ENCODE data around the gene SUDS3. TPM values are rescaled to one million over a fixed set of nuclear protein-coding genes. Genes with fewer than 3 reads are reported as not detected.

Gene SUDS3
- total and polyA plus RNA-seq, 4 donors = 6.7 to 22.8 (median 12.3) TPM

- Histone ChIP-seq H3K27me3 (ENCODE audit: control insufficient read depth in 4 of 4, insufficient read depth in 4 of 4, low read length in 3 of 4) (no peaks in the 10 kb centered on the region), H3K36me3 (ENCODE audit: control insufficient read depth in 4 of 4, insufficient read depth in 3 of 4, low read depth in 1 of 4, low read length in 3 of 4) (no peaks in the 10 kb centered on the region), H3K4me3 (ENCODE audit: low read depth in 1 of 3, low read length in 3 of 3) (no peak overlapping the region), H3K4me1 (ENCODE audit: control insufficient read depth in 4 of 4, insufficient read depth in 4 of 4, low read length in 3 of 4) (no peaks in the 10 kb centered on the region), H3K9ac (ENCODE audit: low read depth in 1 of 2, low read length in 2 of 2) (no peak overlapping the region), H3K27ac (ENCODE audit: low read depth in 1 of 2, low read length in 2 of 2) (no peak overlapping the region), H3K9me3 (ENCODE audit: control insufficient read depth in 4 of 4, low read length in 3 of 4) (no peaks in the 10 kb centered on the region)
- DNase-seq (ENCODE audit: low spot score) = no peak
- no peak for TF ChIP-seq YY1 (IDR thresholded peaks at IDR 0.05)
- no peak for TF ChIP-seq JUND (IDR thresholded peaks at IDR 0.05)
- TF ChIP-seq NR2F2 (IDR thresholded peaks at IDR 0.05) = no peak
- TF ChIP-seq SP1 (IDR thresholded peaks at IDR 0.05) = no peak
- TF ChIP-seq ZBTB33 (IDR thresholded peaks at IDR 0.05) = no peak
- no peak for TF ChIP-seq RXRA (IDR thresholded peaks at IDR 0.05)
- TF ChIP-seq HNF4G (IDR thresholded peaks at IDR 0.05) = no peak
- no peak for TF ChIP-seq FOXA2 (IDR thresholded peaks at IDR 0.05)
- no peak for TF ChIP-seq EGR1 (IDR thresholded peaks at IDR 0.05; ENCODE audit: low read depth in 2 of 2)
- no peak for TF ChIP-seq TAF1 (conservative IDR thresholded peaks at IDR 0.05)
- WGBS = 95% methylated on average over 1 of the region's 1 CpG
Measured at GRCh38 chr12:118448341-118448740, 72.0 kb downstream of the SUDS3 start.

GRCh38 chr12:118455327-118455726 is 79.0 kb downstream of the SUDS3 start:
- no peak for DNase-seq (ENCODE audit: low spot score)

More at GRCh38 chr12:118455327-118455726, 79.0 kb downstream of the SUDS3 start:
- Histone ChIP-seq H3K9me3 (ENCODE audit: control insufficient read depth in 4 of 4, low read length in 3 of 4) (peaks cover 0 to 3% (median 0%) of the 10 kb centered on the region in 4 donors), H3K27me3 (ENCODE audit: control insufficient read depth in 4 of 4, insufficient read depth in 4 of 4, low read length in 3 of 4) (no peaks in the 10 kb centered on the region), H3K4me3 (ENCODE audit: low read depth in 1 of 3, low read length in 3 of 3) (no peak overlapping the region), H3K9ac (ENCODE audit: low read depth in 1 of 2, low read length in 2 of 2) (no peak overlapping the region), H3K27ac (ENCODE audit: low read depth in 1 of 2, low read length in 2 of 2) (no peak overlapping the region), H3K4me1 (ENCODE audit: control insufficient read depth in 4 of 4, insufficient read depth in 4 of 4, low read length in 3 of 4) (no peaks in the 10 kb centered on the region), H3K36me3 (ENCODE audit: control insufficient read depth in 4 of 4, insufficient read depth in 3 of 4, low read depth in 1 of 4, low read length in 3 of 4) (no peaks in the 10 kb centered on the region)
- WGBS = 61% methylated on average over 3 of the region's 3 CpGs
- TF ChIP-seq FOXA2 (IDR thresholded peaks at IDR 0.05) = no peak
- TF ChIP-seq FOXA1 (IDR thresholded peaks at IDR 0.05) = no peak
- TF ChIP-seq ATF3 (IDR thresholded peaks at IDR 0.05) = no peak
- no peak for TF ChIP-seq MAX (IDR thresholded peaks at IDR 0.05)
- TF ChIP-seq YY1 (IDR thresholded peaks at IDR 0.05) = no peak
- no peak for TF ChIP-seq JUND (IDR thresholded peaks at IDR 0.05)
- TF ChIP-seq SP1 (IDR thresholded peaks at IDR 0.05) = no peak
- no peak for TF ChIP-seq ZBTB33 (IDR thresholded peaks at IDR 0.05)
- no peak for TF ChIP-seq RXRA (IDR thresholded peaks at IDR 0.05)
- TF ChIP-seq HNF4G (IDR thresholded peaks at IDR 0.05) = no peak
- TF ChIP-seq NR2F2 (IDR thresholded peaks at IDR 0.05) = no peak
- TF ChIP-seq RAD21 (IDR thresholded peaks at IDR 0.05) = no peak
